Nephron progenitor cell (in vitro differentiated cells): ENCODE measurements around the gene KRT222.

ENCODE experiments used
- DNase-seq: peaks from one replicate; pipeline ENCODE4 v3.0.0; 2021
- H3K27ac Mint-ChIP-seq: 2 replicates; pipeline ENCODE4 v1.8.0; 2021; ENCODE audit warnings: mild to moderate bottlenecking, moderate library complexity, mixed read lengths
- H3K27me3 Mint-ChIP-seq: 2 replicates; pipeline ENCODE4 v1.8.0; 2021; ENCODE audit warnings: mild to moderate bottlenecking, low read depth, mixed read lengths; ENCODE audit not compliant: poor library complexity
- H3K36me3 Mint-ChIP-seq: 2 replicates; pipeline ENCODE4 v1.8.0; 2021; ENCODE audit warnings: low read depth, mixed read lengths
- H3K4me1 Mint-ChIP-seq: 2 replicates; pipeline ENCODE4 v1.8.0; 2021; ENCODE audit warnings: mixed read lengths
- H3K4me3 Mint-ChIP-seq: 2 replicates; pipeline ENCODE4 v1.8.0; 2021; ENCODE audit warnings: mild to moderate bottlenecking, moderate library complexity, mixed read lengths
- H3K9me3 Mint-ChIP-seq: 2 replicates; pipeline ENCODE4 v1.8.0; 2021; ENCODE audit warnings: mild to moderate bottlenecking, moderate library complexity, mixed read lengths
- CTCF ChIP-seq: fragments of 200-600 bp; sonication (generic); IDR thresholded peaks from 2 replicates; pipeline ENCODE4 v1.5.0; 2021; ENCODE audit warnings: antibody characterized with exemption

KRT222 gene

GRCh38 chr17:40614431-40615067, 50.4 kb downstream of the KRT222 start:
- Mint-ChIP-seq H3K4me3 (no peak overlapping the region), H3K27ac (no peak overlapping the region), H3K27me3 (peaks cover 46% of the 10 kb centered on the region), H3K4me1 (peaks cover 7% of the 10 kb centered on the region), H3K9me3 (no peaks in the 10 kb centered on the region), H3K36me3 (no peaks in the 10 kb centered on the region)
- TF ChIP-seq CTCF = no peak
- DNase-seq = no peak

GRCh38 chr17:40613467-40614154, 51.4 kb downstream of the KRT222 start:
- no peaks in the 10 kb centered on the region for H3K36me3 Mint-ChIP-seq
- H3K4me1 Mint-ChIP-seq = peaks cover 7% of the 10 kb centered on the region
- DNase-seq = no peak
- H3K27ac Mint-ChIP-seq = peak overlapping the region; percentile 45
- no peaks in the 10 kb centered on the region for H3K9me3 Mint-ChIP-seq
- peaks cover 46% of the 10 kb centered on the region for H3K27me3 Mint-ChIP-seq
- no peak overlapping the region for H3K4me3 Mint-ChIP-seq
- no peak for TF ChIP-seq CTCF

DNA sequence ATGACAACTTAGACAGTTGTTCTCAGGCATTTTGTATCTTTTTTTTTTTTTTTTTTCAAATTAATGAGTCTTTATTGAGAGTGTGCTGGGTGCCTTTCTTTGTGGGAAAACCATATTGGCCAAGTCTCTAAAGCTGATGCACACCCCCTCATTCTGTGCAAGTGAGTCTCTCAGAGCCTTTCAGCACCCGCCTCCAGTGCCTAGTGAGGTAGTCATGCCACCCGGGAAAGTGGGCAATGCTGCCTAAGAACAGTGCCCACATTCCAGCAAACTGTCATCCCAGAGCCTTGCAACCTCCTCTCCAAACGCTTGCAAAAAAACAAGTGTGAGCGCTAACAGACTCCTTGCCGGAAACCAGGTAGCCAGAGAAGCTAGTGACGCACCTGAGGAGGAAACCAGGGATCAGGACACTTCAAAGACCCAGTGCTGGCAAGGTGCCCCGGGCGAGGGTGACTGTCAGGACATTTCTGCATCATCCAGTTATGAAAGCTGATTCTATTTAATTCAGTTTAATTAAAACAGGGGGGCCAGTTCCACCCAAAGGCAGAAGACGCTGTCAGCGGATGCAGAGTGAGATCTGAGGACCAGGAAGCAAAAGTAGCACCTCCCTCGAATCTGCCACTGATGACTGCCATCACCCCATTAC, 52.3 kb downstream of the KRT222 start:
- H3K27ac Mint-ChIP-seq = peak overlapping the region; percentile 45
- no peak for DNase-seq
- H3K4me3 Mint-ChIP-seq = no peak overlapping the region
- TF ChIP-seq CTCF = no peak
- H3K9me3 Mint-ChIP-seq = no peaks in the 10 kb centered on the region
- H3K27me3 Mint-ChIP-seq = peaks cover 41% of the 10 kb centered on the region
- no peaks in the 10 kb centered on the region for H3K36me3 Mint-ChIP-seq
- H3K4me1 Mint-ChIP-seq = peaks cover 7% of the 10 kb centered on the region

GRCh38 chr17:40611840-40612474, 53.0 kb downstream of the KRT222 start:
- H3K27ac Mint-ChIP-seq = no peak overlapping the region
- H3K27me3 Mint-ChIP-seq = peaks cover 38% of the 10 kb centered on the region
- no peak for TF ChIP-seq CTCF

GRCh38 chr17:40610359-40610758, 54.6 kb downstream of the KRT222 start:
- peaks cover 5% of the 10 kb centered on the region for H3K4me1 Mint-ChIP-seq
- TF ChIP-seq CTCF = no peak
- H3K27me3 Mint-ChIP-seq = peaks cover 38% of the 10 kb centered on the region
- no peak for DNase-seq
- no peaks in the 10 kb centered on the region for H3K9me3 Mint-ChIP-seq
- no peaks in the 10 kb centered on the region for H3K36me3 Mint-ChIP-seq
- no peak overlapping the region for H3K27ac Mint-ChIP-seq
- no peak overlapping the region for H3K4me3 Mint-ChIP-seq

More at GRCh38 chr17:40611840-40612474, 53.0 kb downstream of the KRT222 start:
- Mint-ChIP-seq H3K36me3 (no peaks in the 10 kb centered on the region), H3K4me1 (peaks cover 7% of the 10 kb centered on the region), H3K9me3 (no peaks in the 10 kb centered on the region), H3K4me3 (no peak overlapping the region)
- DNase-seq = no peak
